Adipocyte (in vitro differentiated cells): ENCODE data around the gene PAPOLB.
A peak's percentile ranks its signal among the peaks of the same experiment; 100 is the strongest.

ENCODE experiments used
- DNase-seq: peaks from one replicate; pipeline ENCODE4 v3.0.0-alpha.2; 2015; ENCODE audit warnings: low read depth
- H3K27me3 ChIP-seq: replicated peaks from 2 replicates; pipeline ENCODE4 v1.7.0; 2013; ENCODE audit warnings: mild to moderate bottlenecking, low read length, moderate library complexity; ENCODE audit not compliant: control insufficient read depth, insufficient read depth
- H3K36me3 ChIP-seq: 2 replicates; pipeline ENCODE4 v1.7.0; 2013; ENCODE audit warnings: low read length, mild to moderate bottlenecking, moderate library complexity; ENCODE audit not compliant: control insufficient read depth, insufficient read depth, severe bottlenecking
- H3K4me1 ChIP-seq: 2 replicates; pipeline ENCODE4 v1.7.0; 2013; ENCODE audit warnings: mild to moderate bottlenecking, low read length, moderate library complexity; ENCODE audit not compliant: control insufficient read depth, insufficient read depth
- H3K4me3 ChIP-seq: 2 replicates; pipeline ENCODE4 v1.7.0; 2013; ENCODE audit warnings: mild to moderate bottlenecking, low read length, moderate library complexity
- H3K9ac ChIP-seq: 2 replicates; pipeline ENCODE4 v1.7.0; 2013; ENCODE audit warnings: mild to moderate bottlenecking, low read length, moderate library complexity
- H3K9me3 ChIP-seq: 2 replicates; pipeline ENCODE4 v1.7.0; 2013; ENCODE audit warnings: mild to moderate bottlenecking, low read length, moderate library complexity; ENCODE audit not compliant: control insufficient read depth

Gene PAPOLB

GRCh38 chr7:4854916-4855315 is 6.9 kb downstream of the PAPOLB start:
- no peaks in the 10 kb centered on the region for H3K36me3 ChIP-seq
- no peak for DNase-seq
- H3K4me1 ChIP-seq = no peaks in the 10 kb centered on the region
- peaks cover 11% of the 10 kb centered on the region for H3K9me3 ChIP-seq
- no peak overlapping the region for H3K9ac ChIP-seq
- no peak overlapping the region for H3K4me3 ChIP-seq
- H3K27me3 ChIP-seq = peaks cover 3% of the 10 kb centered on the region

DNA sequence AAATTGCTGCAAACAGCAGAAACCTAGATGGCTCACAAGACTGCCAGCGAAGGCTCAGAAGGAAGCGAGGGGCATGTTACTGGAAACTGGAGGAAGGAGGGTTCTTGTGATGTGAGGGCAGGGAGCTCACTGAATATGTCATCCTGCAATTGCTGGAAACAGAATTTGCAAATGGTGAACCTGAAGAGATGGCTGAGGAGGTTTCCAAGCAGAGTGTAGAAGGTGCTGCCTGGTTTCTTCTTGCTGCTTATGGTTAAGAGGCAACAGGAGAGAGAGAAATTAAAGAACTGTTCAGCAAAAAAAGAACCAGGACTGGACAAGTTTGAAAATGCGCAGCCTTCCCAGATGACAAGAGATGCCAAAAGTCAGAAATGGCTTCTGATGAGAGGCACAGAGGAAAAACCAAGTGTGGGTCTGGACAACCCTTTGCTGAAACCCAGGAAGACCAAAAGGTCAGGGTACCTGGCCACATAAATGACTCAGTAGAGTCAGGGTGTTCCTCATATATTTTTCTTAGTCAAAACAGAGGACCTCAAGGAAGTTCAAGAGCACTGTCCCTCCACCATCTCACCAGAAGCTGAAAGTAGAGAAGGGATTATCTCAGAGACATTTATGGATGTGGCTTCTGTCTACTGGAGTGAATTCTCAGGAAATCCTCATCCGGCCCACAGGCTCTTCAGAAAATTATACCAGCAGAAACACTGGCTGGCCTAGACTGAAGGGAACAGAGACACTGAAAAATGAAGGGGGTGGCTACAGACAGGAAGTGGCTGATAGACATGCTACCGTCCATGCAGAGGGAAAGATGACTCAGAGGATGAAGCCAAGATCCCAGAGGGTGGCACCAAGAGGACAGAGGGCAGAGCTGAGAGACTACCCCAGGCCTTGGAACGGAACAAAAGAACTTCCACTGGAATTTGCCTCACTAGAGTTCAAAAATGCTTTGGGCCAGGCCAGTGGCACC is 10.1 kb downstream of the PAPOLB start:
- Histone ChIP-seq H3K27me3 (no peaks in the 10 kb centered on the region), H3K4me3 (no peak overlapping the region), H3K4me1 (no peaks in the 10 kb centered on the region), H3K36me3 (no peaks in the 10 kb centered on the region), H3K9me3 (peaks cover 11% of the 10 kb centered on the region), H3K9ac (no peak overlapping the region)
- peak; percentile 1 for DNase-seq

DNA sequence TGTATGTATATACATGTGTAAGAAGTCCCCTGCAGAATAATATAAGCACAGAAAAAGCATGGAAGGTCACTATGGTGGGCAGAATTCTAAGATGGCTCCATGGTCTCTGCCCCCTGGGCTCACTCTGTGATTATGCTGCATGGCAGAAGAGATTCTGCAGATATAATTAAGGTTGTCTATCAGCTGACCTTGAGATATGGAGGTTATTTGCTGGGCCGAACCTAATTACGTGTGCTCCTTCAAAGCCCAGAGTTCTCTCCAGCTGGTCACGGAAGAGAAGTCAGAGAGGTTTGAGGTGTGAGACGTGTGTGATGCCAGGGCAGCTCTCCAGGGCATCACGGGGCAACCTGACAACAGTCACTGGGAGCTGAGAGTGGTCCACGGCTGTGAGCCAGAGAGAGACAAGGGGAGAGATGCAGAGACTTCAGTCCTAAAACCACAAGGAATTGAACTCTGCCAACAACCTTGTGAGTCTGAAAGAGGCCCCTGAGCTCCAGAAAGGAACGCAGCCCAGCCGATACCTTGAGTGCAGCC is 11.5 kb downstream of the PAPOLB start:
- Histone ChIP-seq H3K9me3 (peaks cover 11% of the 10 kb centered on the region), H3K36me3 (no peaks in the 10 kb centered on the region), H3K4me3 (no peak overlapping the region), H3K9ac (no peak overlapping the region), H3K27me3 (no peaks in the 10 kb centered on the region), H3K4me1 (no peaks in the 10 kb centered on the region)
- DNase-seq = no peak

DNA sequence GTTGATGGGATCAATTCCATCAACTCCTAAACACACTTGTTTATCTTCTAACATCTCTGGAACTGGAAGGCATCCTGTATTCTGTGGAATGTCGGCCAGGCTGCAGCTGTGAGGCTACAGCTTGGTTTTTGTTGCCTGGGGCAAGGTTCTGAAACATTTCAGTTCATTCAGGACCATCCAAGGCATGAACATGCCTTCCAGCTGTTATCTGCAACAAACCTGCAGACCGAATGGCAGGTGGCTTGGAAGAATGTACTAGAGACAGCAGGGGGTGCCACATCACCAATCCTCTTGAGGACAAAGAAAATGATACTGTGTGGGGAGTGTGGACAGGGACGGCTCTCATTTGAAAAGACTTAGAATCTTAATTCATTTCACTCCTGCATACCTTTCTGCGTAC is 12.4 kb downstream of the PAPOLB start:
- Histone ChIP-seq H3K4me3 (no peak overlapping the region), H3K9me3 (peaks cover 11% of the 10 kb centered on the region), H3K27me3 (no peaks in the 10 kb centered on the region), H3K4me1 (no peaks in the 10 kb centered on the region), H3K9ac (no peak overlapping the region), H3K36me3 (no peaks in the 10 kb centered on the region)
- DNase-seq = peak; percentile 46

DNA sequence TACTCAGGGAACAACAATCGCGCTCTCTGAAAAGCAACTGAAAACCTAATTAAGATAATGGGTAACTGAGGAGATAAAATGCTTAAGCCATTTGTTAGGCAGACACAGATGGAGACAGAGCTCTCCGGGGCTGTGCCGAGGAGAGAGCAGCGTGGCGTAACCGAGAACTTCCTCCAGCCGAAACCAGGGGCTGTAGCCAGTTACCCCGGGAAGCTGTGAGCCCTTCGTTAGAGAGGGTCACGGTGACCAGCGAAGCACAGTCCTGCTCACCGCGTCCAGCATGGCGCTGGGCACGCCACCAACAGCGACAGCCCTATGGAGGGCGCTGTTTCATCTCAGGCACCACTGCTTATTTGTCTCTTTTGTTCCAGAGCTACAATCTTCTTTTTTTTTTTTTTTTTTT is 16.1 kb downstream of the PAPOLB start:
- H3K9me3 ChIP-seq = no peaks in the 10 kb centered on the region
- DNase-seq = no peak
- H3K9ac ChIP-seq = no peak overlapping the region
- H3K4me3 ChIP-seq = no peak overlapping the region
- no peaks in the 10 kb centered on the region for H3K4me1 ChIP-seq
- H3K27me3 ChIP-seq = no peaks in the 10 kb centered on the region
- no peaks in the 10 kb centered on the region for H3K36me3 ChIP-seq

- no peak overlapping the region for H3K4me3 ChIP-seq
- DNase-seq = no peak
- H3K4me1 ChIP-seq = no peaks in the 10 kb centered on the region
- no peaks in the 10 kb centered on the region for H3K27me3 ChIP-seq
- no peaks in the 10 kb centered on the region for H3K9me3 ChIP-seq
- H3K36me3 ChIP-seq = no peaks in the 10 kb centered on the region
- H3K9ac ChIP-seq = no peak overlapping the region
Observed at GRCh38 chr7:4842319-4843064, 19.3 kb downstream of the PAPOLB start.

DNA sequence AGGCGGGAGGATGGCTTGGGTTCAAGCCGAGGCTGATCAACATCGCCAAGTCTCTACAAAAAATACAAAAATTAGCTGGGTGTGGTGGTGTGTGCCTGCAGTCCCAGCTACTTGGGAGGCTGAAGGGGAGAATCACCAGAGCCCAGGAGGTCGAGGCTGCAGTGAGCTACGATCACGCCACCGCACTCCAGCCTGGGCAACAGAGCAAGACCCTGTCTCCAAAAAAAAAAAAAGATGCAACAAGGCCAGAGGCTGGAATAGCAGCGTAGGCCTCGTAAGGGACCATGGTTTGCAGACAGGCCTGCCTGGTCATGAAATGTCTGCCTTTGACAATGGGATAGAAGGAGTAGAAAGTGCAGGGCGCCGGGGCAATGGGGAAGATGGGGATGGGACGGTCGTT is 20.0 kb downstream of the PAPOLB start:
- no peaks in the 10 kb centered on the region for H3K4me1 ChIP-seq
- no peaks in the 10 kb centered on the region for H3K27me3 ChIP-seq
- DNase-seq = no peak
- no peak overlapping the region for H3K9ac ChIP-seq
- no peaks in the 10 kb centered on the region for H3K36me3 ChIP-seq
- H3K9me3 ChIP-seq = no peaks in the 10 kb centered on the region
- H3K4me3 ChIP-seq = no peak overlapping the region

DNA sequence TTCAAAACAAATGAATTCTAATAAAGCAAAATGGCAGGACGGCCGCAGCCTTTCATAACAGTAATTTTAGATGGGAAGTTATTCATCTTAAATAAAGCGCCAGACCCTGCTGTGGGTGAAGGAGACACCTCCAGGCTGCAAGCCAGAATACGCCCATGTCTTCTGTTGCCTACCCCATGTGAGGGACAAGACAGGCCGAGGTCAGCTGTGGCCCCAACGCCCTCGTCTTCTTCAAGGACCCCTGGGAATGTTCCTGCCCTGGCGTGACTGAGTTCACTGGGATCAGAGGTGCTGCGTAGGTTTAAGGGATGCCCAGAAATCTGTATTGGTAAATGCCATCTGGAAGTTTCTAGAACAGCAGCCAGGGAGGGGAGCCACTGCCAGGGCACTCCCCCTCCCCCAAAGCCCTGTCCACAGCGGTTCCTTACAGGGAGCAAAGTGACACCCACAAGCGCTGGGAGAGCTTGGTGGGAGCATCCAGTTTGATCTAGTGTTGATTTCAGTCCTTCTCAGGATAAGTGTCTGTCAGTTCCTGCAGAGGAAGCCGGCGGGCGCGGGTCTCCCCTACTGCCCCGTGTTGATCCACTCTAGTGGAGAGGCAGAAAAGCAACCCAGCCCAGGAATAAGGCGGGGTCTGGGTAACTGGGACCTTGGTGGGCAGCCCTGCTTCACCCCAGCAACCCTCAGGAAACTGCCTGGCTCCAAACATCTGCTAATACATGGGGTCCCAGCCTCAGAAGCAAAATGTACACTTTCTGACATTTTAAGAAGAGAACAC is 20.6 kb downstream of the PAPOLB start:
- Histone ChIP-seq H3K36me3 (no peaks in the 10 kb centered on the region), H3K9me3 (no peaks in the 10 kb centered on the region), H3K4me1 (no peaks in the 10 kb centered on the region), H3K9ac (no peak overlapping the region), H3K27me3 (no peaks in the 10 kb centered on the region), H3K4me3 (no peak overlapping the region)
- no peak for DNase-seq

DNA sequence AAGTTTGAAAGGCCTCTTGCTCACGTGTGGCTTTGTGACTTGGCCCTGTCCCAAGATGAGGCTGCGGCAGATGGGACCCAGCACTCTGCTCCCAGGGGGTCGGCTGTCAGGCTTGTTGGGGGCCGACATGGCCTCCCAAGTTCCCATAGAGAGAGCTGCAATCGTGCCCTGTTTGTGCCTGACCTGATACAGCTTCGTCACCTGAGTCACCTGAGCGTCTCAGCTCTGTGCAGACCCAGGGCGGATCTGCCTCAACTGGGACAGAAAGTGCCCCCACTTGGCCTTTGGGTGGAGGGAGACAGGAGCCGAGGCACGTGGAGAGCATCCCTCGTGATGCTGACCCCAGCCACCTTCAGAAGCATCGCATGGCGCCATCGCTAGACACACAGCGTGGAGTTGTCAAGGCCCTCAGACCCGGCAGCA is 21.7 kb downstream of the PAPOLB start:
- no peak for DNase-seq

GRCh38 chr7:4838626-4839334 is 23.1 kb downstream of the PAPOLB start:
- no peak overlapping the region for H3K4me3 ChIP-seq
- DNase-seq = no peak
- no peaks in the 10 kb centered on the region for H3K4me1 ChIP-seq

More for the DNA sequence above, 21.7 kb downstream of the PAPOLB start:
- Histone ChIP-seq H3K9ac (no peak overlapping the region), H3K36me3 (no peaks in the 10 kb centered on the region), H3K27me3 (no peaks in the 10 kb centered on the region), H3K9me3 (no peaks in the 10 kb centered on the region), H3K4me1 (no peaks in the 10 kb centered on the region), H3K4me3 (no peak overlapping the region)

More at GRCh38 chr7:4838626-4839334, 23.1 kb downstream of the PAPOLB start:
- Histone ChIP-seq H3K9me3 (no peaks in the 10 kb centered on the region), H3K9ac (no peak overlapping the region), H3K36me3 (no peaks in the 10 kb centered on the region), H3K27me3 (no peaks in the 10 kb centered on the region)
